SK-N-SH (cell line): ENCODE data around the gene MANSC4. TPM values are rescaled to one million over a fixed set of nuclear protein-coding genes. Genes with fewer than 3 reads are reported as not detected.

Experiments used
- CTCF ChIA-PET: fragments of 300-600, 350-600 bp; formaldehyde crosslinking; extraction: SDS; loops from one replicate; lab custom pipeline; 2021; lab: Yijun Ruan, JAX
- POLR2A ChIA-PET: fragments of 350-600 bp; sonication (Branson Sonifier 250); formaldehyde crosslinking; extraction: SDS; loops from one replicate; lab custom pipeline; 2020; ENCODE audit warnings: antibody characterized with exemption, inconsistent platforms; lab: Yijun Ruan, JAX
- DNase-seq: peaks from one replicate; pipeline ENCODE4 v3.0.0; 2012
- H2AFZ ChIP-seq: fragments of 200-600 bp; sonication (generic); 2 replicates; pipeline ENCODE4 v1.8.1; 2016; ENCODE audit warnings: antibody characterized with exemption, mild to moderate bottlenecking, low read depth
- H3F3A ChIP-seq: fragments of 200-600 bp; sonication (generic); replicated peaks from 2 replicates; pipeline ENCODE3; 2016; ENCODE audit warnings: antibody characterized with exemption, mild to moderate bottlenecking; ENCODE audit not compliant: insufficient read depth
- H3K27ac ChIP-seq, 2 experiments: fragments of 200-500 bp in 1 of 2; fragments of 200-600 bp in 1 of 2; sonication (Bioruptor generic) in 1 of 2; sonication (generic), shearing (Covaris generic) in 1 of 2; 2 replicates each; pipeline versions ENCODE4 v1.5.1 to v1.6.1; 2014 to 2016; ENCODE audit warnings: low read depth in 2 of 2, inconsistent platforms in 1 of 2, low read length in 1 of 2, mild to moderate bottlenecking in 1 of 2, mixed read lengths in 1 of 2
- H3K27me3 ChIP-seq: fragments of 200-600 bp; sonication (generic), shearing (Covaris generic); 2 replicates; pipeline ENCODE4 v1.6.1; 2016; ENCODE audit warnings: mixed run types; ENCODE audit not compliant: insufficient read depth
- H3K36me3 ChIP-seq, 2 experiments: fragments of 200-500 bp in 1 of 2; fragments of 200-600 bp in 1 of 2; sonication (Bioruptor generic) in 1 of 2; sonication (generic) in 1 of 2; replicated peaks in 1 of 2; 2 replicates each; pipeline versions ENCODE3 to v1.5.1; 2014 to 2016; ENCODE audit warnings: low read length in 1 of 2, mild to moderate bottlenecking in 1 of 2; ENCODE audit not compliant: insufficient read depth in 2 of 2, control insufficient read depth in 1 of 2
- H3K4me1 ChIP-seq, 2 experiments: fragments of 200-500 bp in 1 of 2; fragments of 200-600 bp in 1 of 2; sonication (Bioruptor generic) in 1 of 2; sonication (generic), shearing (Covaris generic) in 1 of 2; 2 replicates each; pipeline versions ENCODE4 v1.5.1 to v1.6.1; 2014 to 2016; ENCODE audit warnings: low read depth in 1 of 2, low read length in 1 of 2, mixed run types in 1 of 2; ENCODE audit not compliant: insufficient read depth in 2 of 2, control insufficient read depth in 1 of 2
- H3K4me2 ChIP-seq: fragments of 200-600 bp; sonication (generic), shearing (Covaris generic); 2 replicates; pipeline ENCODE4 v1.6.1; 2017; ENCODE audit warnings: mixed run types
- H3K4me3 ChIP-seq, 2 experiments: fragments of 200-500 bp in 1 of 2; fragments of 200-600 bp in 1 of 2; sonication (Bioruptor generic) in 1 of 2; sonication (generic), shearing (Covaris generic) in 1 of 2; 2 replicates each; pipeline versions ENCODE4 v1.5.1 to v1.8.1; 2014 to 2016; ENCODE audit warnings: low read depth in 2 of 2, inconsistent platforms in 1 of 2, low read length in 1 of 2, mild to moderate bottlenecking in 1 of 2, mixed read lengths in 1 of 2, moderate library complexity in 1 of 2
- H3K79me2 ChIP-seq: fragments of 200-600 bp; sonication (generic); 2 replicates; pipeline ENCODE4 v1.8.1; 2017; ENCODE audit warnings: mild to moderate bottlenecking; ENCODE audit not compliant: insufficient read depth
- H3K9ac ChIP-seq: fragments of 200-600 bp; sonication (generic); 2 replicates; pipeline ENCODE4 v1.6.1; 2017; ENCODE audit warnings: mixed run types
- H3K9me2 ChIP-seq: fragments of 200-600 bp; sonication (generic); 2 replicates; pipeline ENCODE4 v1.6.1; 2017; ENCODE audit warnings: mixed run types
- H3K9me3 ChIP-seq: fragments of 200-600 bp; sonication (generic); 2 replicates; pipeline ENCODE4 v1.6.1; 2017; ENCODE audit warnings: mixed run types, mild to moderate bottlenecking, moderate library complexity
- H4K20me1 ChIP-seq: fragments of 200-600 bp; sonication (generic); 2 replicates; pipeline ENCODE4 v1.6.1; 2017; ENCODE audit warnings: mild to moderate bottlenecking, mixed run types; ENCODE audit not compliant: insufficient read depth
- CHD2 ChIP-seq: fragments of 150-350 bp; IDR thresholded peaks from 2 replicates; pipeline ENCODE4 v1.6.1; 2018; ENCODE audit warnings: low read length; ENCODE audit not compliant: partially characterized antibody
- CTCF ChIP-seq: fragments of 200-600 bp; sonication (generic); IDR thresholded peaks from 2 replicates; pipeline ENCODE4 v1.6.1; 2017; ENCODE audit warnings: antibody characterized with exemption, mild to moderate bottlenecking, moderate library complexity
- EP300 ChIP-seq, 2 experiments: IDR thresholded peaks; 2 replicates each; pipeline versions ENCODE4 v1.4.0 to v1.6.1; 2012; ENCODE audit warnings: borderline replicate concordance in 1 of 2, low read depth in 1 of 2, low read length in 1 of 2
- FOXJ3 ChIP-seq: sonication (generic); formaldehyde crosslinking; IDR thresholded peaks from 2 replicates; pipeline ENCODE4 v1.5.1; 2020; ENCODE audit warnings: mild to moderate bottlenecking, missing genetic modification reagents
- FOXM1 ChIP-seq: IDR thresholded peaks from 2 replicates; pipeline ENCODE4 v1.4.0; 2012; ENCODE audit warnings: low read depth, mild to moderate bottlenecking
- GABPA ChIP-seq: IDR thresholded peaks from 2 replicates; pipeline ENCODE4 v1.4.0; 2012; ENCODE audit warnings: low read depth, mild to moderate bottlenecking
- MEF2A ChIP-seq: IDR thresholded peaks from 2 replicates; pipeline ENCODE4 v1.4.0; 2012; ENCODE audit warnings: low read depth, borderline replicate concordance
- POLR2AphosphoS5 ChIP-seq: IDR thresholded peaks from 2 replicates; pipeline ENCODE4 v1.6.1; 2012; ENCODE audit warnings: low read depth, low read length
- RAD21 ChIP-seq: IDR thresholded peaks from 2 replicates; pipeline ENCODE4 v1.6.1; 2012; ENCODE audit warnings: mild to moderate bottlenecking, low read length
- RXRA ChIP-seq: IDR thresholded peaks from 2 replicates; pipeline ENCODE4 v1.4.0; 2012; ENCODE audit warnings: low read depth, mild to moderate bottlenecking, borderline replicate concordance
- YY1 ChIP-seq: IDR thresholded peaks from 2 replicates; pipeline ENCODE4 v1.4.0; 2012; ENCODE audit warnings: low read depth, mild to moderate bottlenecking
- WGBS: methylation state at CpG from one replicate; pipeline ENCODE4 v1.1.6; 2017; ENCODE audit warnings: low lambda C conversion rate; 5-methylcytosine and 5-hydroxymethylcytosine counted together
- polyA plus RNA-seq, 3 experiments: library from polyadenylated mRNA; depleted of rRNA; stranded (reverse); fragments of >200 nt; gene quantifications; 2 replicates each; pipeline ENCODE4 v1.2.3, GENCODE V29; 2012
- TF ChIP-seq, protein P1 (sequence below): IDR thresholded peaks from 2 replicates; pipeline ENCODE4; 2012
- TF ChIP-seq, protein P2 (sequence below): IDR thresholded peaks from 2 replicates; pipeline ENCODE4 v1.4.0; 2012; ENCODE audit warnings: low read depth, borderline replicate concordance

MANSC4 gene
- polyA plus RNA-seq, 1 of the 3 experiments (the other 2 are of a cell fraction) = not detected

DNA sequence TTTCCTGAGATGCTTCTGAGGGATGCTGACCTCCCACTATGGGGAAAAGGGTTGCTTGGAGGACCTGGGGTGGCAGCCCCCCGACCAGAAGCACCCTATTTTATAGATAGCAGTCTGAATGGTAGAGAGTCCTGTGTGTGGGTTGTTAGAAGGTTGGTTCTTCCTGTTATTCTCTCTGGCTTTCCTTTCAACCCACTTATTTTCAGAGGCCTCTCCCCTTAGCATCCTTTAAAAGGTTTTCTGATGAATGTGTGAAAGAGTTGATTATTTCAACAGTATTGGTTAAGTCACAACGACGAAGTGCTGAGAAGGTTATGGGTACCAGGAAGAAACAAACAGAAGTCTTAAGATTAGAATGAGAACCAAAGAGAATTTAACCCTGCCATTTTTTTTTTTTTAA, 20.8 kb upstream of the MANSC4 start:
- H3K4me3 ChIP-seq = no peak overlapping the region
- no peak overlapping the region for H3K4me2 ChIP-seq
- H3K9ac ChIP-seq = no peak overlapping the region
- peaks cover 7% of the 10 kb centered on the region for H3F3A ChIP-seq
- no peaks in the 10 kb centered on the region for H3K4me1 ChIP-seq
- ChIA-PET POLR2A (interaction anchor here (1.4 kb wide), 1 partner anchor 21 kb away, joined by 3 read pairs; the partner anchor contains the start of genes KLHL42 and MANSC4), CTCF (no interaction called here)
- no peak for DNase-seq
- no peak overlapping the region for H3K27ac ChIP-seq
- H4K20me1 ChIP-seq = no peaks in the 10 kb centered on the region
- H3K27me3 ChIP-seq = no peaks in the 10 kb centered on the region
- TF ChIP-seq CTCF (no peak), RAD21 (no peak), MEF2A (no peak), CHD2 (no peak), POLR2AphosphoS5 (no peak), FOXJ3 (no peak), GABPA (no peak), RXRA (no peak), FOXM1 (no peak), YY1 (no peak)
- TF ChIP-seq, protein P1, sequence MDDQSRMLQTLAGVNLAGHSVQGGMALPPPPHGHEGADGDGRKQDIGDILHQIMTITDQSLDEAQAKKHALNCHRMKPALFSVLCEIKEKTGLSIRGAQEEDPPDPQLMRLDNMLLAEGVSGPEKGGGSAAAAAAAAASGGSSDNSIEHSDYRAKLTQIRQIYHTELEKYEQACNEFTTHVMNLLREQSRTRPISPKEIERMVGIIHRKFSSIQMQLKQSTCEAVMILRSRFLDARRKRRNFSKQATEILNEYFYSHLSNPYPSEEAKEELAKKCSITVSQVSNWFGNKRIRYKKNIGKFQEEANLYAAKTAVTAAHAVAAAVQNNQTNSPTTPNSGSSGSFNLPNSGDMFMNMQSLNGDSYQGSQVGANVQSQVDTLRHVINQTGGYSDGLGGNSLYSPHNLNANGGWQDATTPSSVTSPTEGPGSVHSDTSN = no peak
- TF ChIP-seq, protein P2, sequence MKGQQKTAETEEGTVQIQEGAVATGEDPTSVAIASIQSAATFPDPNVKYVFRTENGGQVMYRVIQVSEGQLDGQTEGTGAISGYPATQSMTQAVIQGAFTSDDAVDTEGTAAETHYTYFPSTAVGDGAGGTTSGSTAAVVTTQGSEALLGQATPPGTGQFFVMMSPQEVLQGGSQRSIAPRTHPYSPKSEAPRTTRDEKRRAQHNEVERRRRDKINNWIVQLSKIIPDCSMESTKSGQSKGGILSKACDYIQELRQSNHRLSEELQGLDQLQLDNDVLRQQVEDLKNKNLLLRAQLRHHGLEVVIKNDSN = no peak
- H2AFZ ChIP-seq = no peak overlapping the region
- no peaks in the 10 kb centered on the region for H3K9me3 ChIP-seq
- H3K36me3 ChIP-seq = peaks cover 32 to 46% of the 10 kb centered on the region in 2 experiments
- H3K79me2 ChIP-seq = 0 out of 2 replicates have a peak, but pooled peaks cover 7% of the 10 kb centered on the region
- WGBS = 94% methylated on average over 3 of the region's 3 CpGs
- H3K9me2 ChIP-seq = no peaks in the 10 kb centered on the region

GRCh38 chr12:27797301-27798025, 17.4 kb upstream of the MANSC4 start:
- H3K4me2 ChIP-seq = no peak overlapping the region
- no peak overlapping the region for H3K4me3 ChIP-seq
- 98% methylated on average over 23 of the region's 24 CpGs for WGBS
- H3F3A ChIP-seq = peaks cover 6% of the 10 kb centered on the region
- no peaks in the 10 kb centered on the region for H4K20me1 ChIP-seq
- H3K4me1 ChIP-seq = no peaks in the 10 kb centered on the region
- no peak overlapping the region for H2AFZ ChIP-seq
- H3K27me3 ChIP-seq = no peaks in the 10 kb centered on the region
- peaks cover 16% of the 10 kb centered on the region; the same call in 1 of the 2 replicates for H3K79me2 ChIP-seq
- no peak for DNase-seq
- peaks cover 37 to 70% of the 10 kb centered on the region in 2 experiments for H3K36me3 ChIP-seq
- no peaks in the 10 kb centered on the region for H3K9me3 ChIP-seq
- no peak overlapping the region for H3K27ac ChIP-seq
- CTCF ChIA-PET = no interaction called here
- TF ChIP-seq EP300 (IDR thresholded peaks at IDR 0.05; ENCODE audit: borderline replicate concordance in 1 of 2, low read depth in 1 of 2, low read length in 1 of 2) (no peak), GABPA (no peak)
- H3K9ac ChIP-seq = no peak overlapping the region
- POLR2A ChIA-PET = no interaction called here
- H3K9me2 ChIP-seq = no peaks in the 10 kb centered on the region
